DMS114 treated with DMSO at 0.1 percent for 48 hours (cell line): ENCODE data around the gene CHMP4B.

Experiments used
- DNase-seq: peaks from one replicate; lab custom pipeline; 2025; ENCODE audit not compliant: unreplicated experiment; lab: John Stamatoyannopoulos, UW

CHMP4B gene

GRCh38 chr20:33890557-33890956 lies 79.4 kb downstream of the CHMP4B start:
- no peak for DNase-seq

- no peak for DNase-seq
Measured at GRCh38 chr20:33893314-33893713, 82.2 kb downstream of the CHMP4B start.

- DNase-seq: no peak
Measured at GRCh38 chr20:33894798-33895197, 83.7 kb downstream of the CHMP4B start.

GRCh38 chr20:33896509-33896908 lies 85.4 kb downstream of the CHMP4B start:
- DNase-seq: no peak

GRCh38 chr20:33897313-33897912 lies 86.3 kb downstream of the CHMP4B start:
- DNase-seq: no peak

- DNase-seq: no peak
Measured at GRCh38 chr20:33899106-33899505, 88.0 kb downstream of the CHMP4B start.

GRCh38 chr20:33900521-33901131 lies 89.5 kb downstream of the CHMP4B start:
- DNase-seq: no peak

GRCh38 chr20:33901132-33901523 lies 90.0 kb downstream of the CHMP4B start:
- DNase-seq: no peak

GRCh38 chr20:33902011-33902410 lies 90.9 kb downstream of the CHMP4B start:
- DNase-seq: no peak
